Measurements from ENCODE around the gene SLC40A1.

The SLC40A1 gene

DNA sequence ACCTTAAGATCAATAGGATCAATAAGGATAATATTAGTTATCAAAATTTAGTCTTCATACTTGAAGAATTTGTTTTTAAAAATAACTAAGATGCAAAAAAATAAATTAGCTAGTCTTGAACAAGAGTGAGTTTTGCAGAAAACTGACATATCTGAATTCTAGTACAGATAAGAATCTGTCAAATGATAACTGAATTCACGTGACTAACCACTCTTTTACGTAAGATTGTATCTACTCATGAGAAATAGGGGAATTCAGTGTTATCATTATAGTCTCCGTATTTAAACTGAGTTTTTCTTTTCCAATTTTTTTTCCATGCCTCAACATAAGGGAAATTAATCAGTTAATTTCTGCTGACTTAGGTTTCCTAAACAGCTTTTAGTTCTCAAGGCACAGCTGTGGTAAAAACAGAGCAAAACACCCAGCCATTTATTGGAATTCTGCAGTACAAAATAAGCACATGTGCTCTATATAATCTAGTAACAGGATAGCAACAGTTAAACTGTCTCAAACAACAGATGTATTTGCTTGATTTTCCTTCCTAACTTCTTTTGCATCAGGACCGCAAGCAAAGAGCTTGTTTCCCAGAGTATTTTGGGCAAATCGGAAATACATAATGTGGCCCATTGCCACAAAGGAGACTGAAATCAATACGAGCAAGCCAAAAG, 19.1 kb downstream of the SLC40A1 start:
- no peak for TF ChIP-seq CTCF (IDR thresholded peaks at IDR 0.05; ENCODE audit: insufficient read depth, missing control alignments)
- DNase-seq (ENCODE audit: insufficient read length, low spot score) (no peak), FAIRE-seq (no peak)

DNA sequence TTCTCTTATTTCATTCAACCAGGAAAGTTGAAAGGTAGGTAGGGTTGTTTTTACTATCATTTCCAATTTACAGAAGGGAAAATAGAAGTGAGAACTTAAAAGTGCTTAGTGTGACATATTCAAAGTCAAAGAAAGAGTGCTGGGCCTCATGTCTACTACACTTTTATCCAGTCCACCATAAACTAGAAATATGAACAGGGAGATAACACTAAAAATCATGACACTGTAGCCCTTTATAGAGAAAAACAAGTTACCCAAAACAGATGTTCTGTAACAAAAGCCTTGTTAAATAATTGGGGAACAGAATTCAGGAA, 20.4 kb downstream of the SLC40A1 start:
- TF ChIP-seq CTCF (IDR thresholded peaks at IDR 0.05; ENCODE audit: insufficient read depth, missing control alignments) = no peak
- DNase-seq (ENCODE audit: insufficient read length, low spot score) (no peak), FAIRE-seq (no peak)

GRCh38 chr2:189559579-189560272, 20.9 kb downstream of the SLC40A1 start:
- no peak for DNase-seq (ENCODE audit: insufficient read length, low spot score)
- no peak for TF ChIP-seq CTCF (IDR thresholded peaks at IDR 0.05; ENCODE audit: insufficient read depth, missing control alignments)

DNA sequence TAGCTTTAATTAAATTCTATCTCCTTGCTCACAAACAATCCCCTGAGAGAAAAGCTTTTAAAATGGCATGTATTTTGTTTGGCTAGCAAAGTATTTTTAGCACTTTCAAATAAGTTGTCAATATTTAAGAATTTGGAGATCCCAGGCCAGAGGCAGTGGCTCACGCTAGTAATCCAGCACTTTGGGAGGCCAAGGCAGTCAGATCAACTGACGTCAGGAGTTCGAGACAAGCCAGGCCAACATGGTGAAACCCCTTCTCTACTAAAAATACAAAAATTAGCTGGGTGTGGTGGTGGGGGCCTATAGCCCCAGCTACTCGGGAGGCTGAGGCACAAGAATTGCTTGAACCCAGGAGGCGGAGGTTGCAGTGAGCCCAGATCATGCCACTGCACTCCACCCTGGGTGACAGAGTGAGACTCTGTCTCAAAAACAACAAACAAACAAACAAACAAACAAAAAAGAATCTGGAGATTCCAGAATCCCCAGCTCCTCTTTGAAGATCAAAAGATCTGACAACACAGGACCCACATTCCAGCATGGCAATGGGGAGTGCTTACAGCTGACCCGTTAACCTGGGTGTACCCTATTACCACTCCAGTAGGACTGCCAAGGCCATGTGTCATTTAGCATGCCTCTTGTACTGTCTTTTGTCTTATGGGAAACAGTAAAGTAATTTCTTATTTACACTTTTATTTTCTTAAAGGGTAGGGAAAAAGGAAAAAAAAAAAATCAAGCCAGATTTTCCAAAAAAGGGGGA, 21.9 kb downstream of the SLC40A1 start:
- TF ChIP-seq CTCF (IDR thresholded peaks at IDR 0.05; ENCODE audit: insufficient read depth, missing control alignments) = no peak
- DNase-seq (ENCODE audit: insufficient read length, low spot score) = no peak
- FAIRE-seq = no peak

More at GRCh38 chr2:189559579-189560272, 20.9 kb downstream of the SLC40A1 start:
- FAIRE-seq = no peak

DNA sequence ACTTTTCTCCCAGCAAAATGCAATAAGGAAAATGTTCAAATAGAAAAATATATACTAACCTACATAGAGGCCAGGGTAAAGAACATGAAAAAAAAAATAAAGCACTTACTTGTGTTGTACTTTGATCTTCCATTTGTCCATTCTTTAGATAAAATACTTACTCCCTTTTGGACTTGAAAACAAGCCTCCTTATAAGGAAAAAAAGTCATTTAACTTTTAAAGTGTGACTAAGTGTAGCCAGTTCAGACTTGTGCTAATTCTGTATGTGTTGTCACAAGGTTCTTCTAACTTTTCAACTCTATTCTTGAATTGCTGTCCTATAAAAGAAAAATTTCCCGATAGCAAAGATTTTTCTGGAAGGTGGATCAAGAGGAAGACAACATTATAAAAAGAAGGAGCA, 23.2 kb downstream of the SLC40A1 start:
- no peak for TF ChIP-seq CTCF (IDR thresholded peaks at IDR 0.05; ENCODE audit: insufficient read depth, missing control alignments)
- DNase-seq (ENCODE audit: insufficient read length, low spot score) (no peak), FAIRE-seq (no peak)

- no peak for TF ChIP-seq CTCF (IDR thresholded peaks at IDR 0.05; ENCODE audit: insufficient read depth, missing control alignments)
- DNase-seq (ENCODE audit: insufficient read length, low spot score) = no peak
- no peak for FAIRE-seq
These were observed 24.1 kb downstream of the SLC40A1 start for GRCh38 chr2:189556526-189556925.

- FAIRE-seq (no peak), DNase-seq (ENCODE audit: insufficient read length, low spot score) (no peak)
- TF ChIP-seq CTCF (IDR thresholded peaks at IDR 0.05; ENCODE audit: insufficient read depth, missing control alignments) = no peak
These were observed 25.4 kb downstream of the SLC40A1 start for GRCh38 chr2:189555232-189555631.

Measured in D721Med (cell line).